Activated T-helper 2 cell treated with anti-CD3 and anti-CD28 coated beads, Interferon-gamma antibody, Interleukin-2, Interleukin-4, amounts not matched to agents 10 μg/mL and 5 μg/mL and 100 μg/mL, durations not matched to agents 14 hours and 24 hours and 36 hours (primary cell): ENCODE measurements around the gene PAPOLG. TPM values are rescaled to one million over a fixed set of nuclear protein-coding genes. Genes with fewer than 3 reads are reported as not detected.

Source experiments
- DNase-seq: peaks from one replicate; pipeline ENCODE4 v3.0.0; 2021; ENCODE audit warnings: low spot score
- H3K27ac Mint-ChIP-seq: one replicate; pipeline ENCODE4 v1.8.0; 2021; ENCODE audit warnings: mixed read lengths
- H3K27me3 Mint-ChIP-seq: one replicate; pipeline ENCODE4 v1.8.0; 2021; ENCODE audit warnings: low read depth, mixed read lengths
- H3K36me3 Mint-ChIP-seq: one replicate; pipeline ENCODE4 v1.8.0; 2021; ENCODE audit warnings: low read depth, mixed read lengths
- H3K4me1 Mint-ChIP-seq: one replicate; pipeline ENCODE4 v1.8.0; 2021; ENCODE audit warnings: low read depth, mixed read lengths
- H3K4me3 Mint-ChIP-seq: one replicate; pipeline ENCODE4 v1.8.0; 2021; ENCODE audit warnings: low read depth, mild to moderate bottlenecking, moderate library complexity, mixed read lengths
- H3K9me3 Mint-ChIP-seq: one replicate; pipeline ENCODE4 v1.8.0; 2021; ENCODE audit warnings: mixed read lengths
- intact Hi-C: fragments of 100-400 bp; cut with micrococcal nuclease; formaldehyde crosslinking; loops from one replicate; pipeline ENCODE4 v1.15.1; 2023
- total RNA-seq: library from RNA; stranded (reverse); gene quantifications from 2 replicates; pipeline ENCODE4 v1.2.3, GENCODE V29; 2022

Gene PAPOLG
- total RNA-seq, 1 donor from 2014 or later = 20.4 TPM

- no peak for DNase-seq
- peaks cover 10% of the 10 kb centered on the region for H3K27me3 Mint-ChIP-seq
- H3K36me3 Mint-ChIP-seq = no peaks in the 10 kb centered on the region
- peaks cover 7% of the 10 kb centered on the region for H3K4me1 Mint-ChIP-seq
- no peaks in the 10 kb centered on the region for H3K9me3 Mint-ChIP-seq
- H3K27ac Mint-ChIP-seq = no peak overlapping the region
- intact Hi-C loops = no loop called here
- H3K4me3 Mint-ChIP-seq = no peak overlapping the region
Measured at GRCh38 chr2:60741576-60741975, 14.5 kb upstream of the PAPOLG start.

- intact Hi-C loops = no loop called here
- H3K27ac Mint-ChIP-seq = no peak overlapping the region
- DNase-seq = no peak
- H3K4me3 Mint-ChIP-seq = no peak overlapping the region
- H3K9me3 Mint-ChIP-seq = no peaks in the 10 kb centered on the region
- no peaks in the 10 kb centered on the region for H3K36me3 Mint-ChIP-seq
- H3K4me1 Mint-ChIP-seq = peaks cover 7% of the 10 kb centered on the region
- H3K27me3 Mint-ChIP-seq = peaks cover 6% of the 10 kb centered on the region
Measured at GRCh38 chr2:60742419-60742818, 13.6 kb upstream of the PAPOLG start.

- Mint-ChIP-seq H3K27me3 (peaks cover 3% of the 10 kb centered on the region), H3K36me3 (no peaks in the 10 kb centered on the region), H3K27ac (no peak overlapping the region), H3K9me3 (no peaks in the 10 kb centered on the region), H3K4me1 (peaks cover 7% of the 10 kb centered on the region), H3K4me3 (no peak overlapping the region)
- intact Hi-C loops = no loop called here
- no peak for DNase-seq
Measured at GRCh38 chr2:60745330-60745729, 10.7 kb upstream of the PAPOLG start.

GRCh38 chr2:60745761-60746160 lies 10.3 kb upstream of the PAPOLG start:
- intact Hi-C loops = no loop called here
- DNase-seq = no peak
- no peak overlapping the region for H3K27ac Mint-ChIP-seq
- H3K9me3 Mint-ChIP-seq = no peaks in the 10 kb centered on the region
- H3K4me1 Mint-ChIP-seq = peaks cover 7% of the 10 kb centered on the region
- H3K4me3 Mint-ChIP-seq = no peak overlapping the region
- H3K27me3 Mint-ChIP-seq = peaks cover 3% of the 10 kb centered on the region
- H3K36me3 Mint-ChIP-seq = no peaks in the 10 kb centered on the region

- Mint-ChIP-seq H3K4me3 (no peak overlapping the region), H3K36me3 (no peaks in the 10 kb centered on the region)
Measured at GRCh38 chr2:60746318-60746717, 9.8 kb upstream of the PAPOLG start.

GRCh38 chr2:60759654-60760053 lies 3.6 kb downstream of the PAPOLG start:
- Mint-ChIP-seq H3K4me1 (peaks cover 31% of the 10 kb centered on the region), H3K36me3 (peaks cover 48% of the 10 kb centered on the region), H3K9me3 (no peaks in the 10 kb centered on the region), H3K27ac (no peak overlapping the region), H3K27me3 (no peaks in the 10 kb centered on the region), H3K4me3 (no peak overlapping the region)
- DNase-seq = no peak
- intact Hi-C loops = loop anchor here (5.0 kb wide), 1 partner anchor 58 kb away; no protein-coding TSS in a partner anchor

More at GRCh38 chr2:60746318-60746717, 9.8 kb upstream of the PAPOLG start:
- Mint-ChIP-seq H3K4me1 (peaks cover 7% of the 10 kb centered on the region), H3K9me3 (no peaks in the 10 kb centered on the region), H3K27me3 (peaks cover 3% of the 10 kb centered on the region), H3K27ac (no peak overlapping the region)
- no peak for DNase-seq
- intact Hi-C loops = no loop called here

- Mint-ChIP-seq H3K27ac (no peak overlapping the region), H3K4me1 (peaks cover 16% of the 10 kb centered on the region), H3K4me3 (no peak overlapping the region), H3K9me3 (no peaks in the 10 kb centered on the region), H3K27me3 (no peaks in the 10 kb centered on the region), H3K36me3 (peaks cover 71% of the 10 kb centered on the region)
- intact Hi-C loops = no loop called here
- no peak for DNase-seq
Measured at GRCh38 chr2:60764736-60765534, 8.9 kb downstream of the PAPOLG start.

GRCh38 chr2:60766283-60766682 lies 10.2 kb downstream of the PAPOLG start:
- Mint-ChIP-seq H3K27ac (no peak overlapping the region), H3K9me3 (no peaks in the 10 kb centered on the region), H3K4me3 (no peak overlapping the region), H3K27me3 (no peaks in the 10 kb centered on the region), H3K36me3 (peaks cover 68% of the 10 kb centered on the region), H3K4me1 (peaks cover 9% of the 10 kb centered on the region)
- intact Hi-C loops = no loop called here
- DNase-seq = no peak

GRCh38 chr2:60771508-60771907 lies 15.4 kb downstream of the PAPOLG start:
- H3K9me3 Mint-ChIP-seq = no peaks in the 10 kb centered on the region

GRCh38 chr2:60775048-60775639 lies 19.1 kb downstream of the PAPOLG start:
- no peak overlapping the region for H3K4me3 Mint-ChIP-seq
- H3K36me3 Mint-ChIP-seq = peaks cover 63% of the 10 kb centered on the region
- intact Hi-C loops = no loop called here
- no peaks in the 10 kb centered on the region for H3K4me1 Mint-ChIP-seq
- no peak for DNase-seq
- no peaks in the 10 kb centered on the region for H3K9me3 Mint-ChIP-seq
- H3K27me3 Mint-ChIP-seq = no peaks in the 10 kb centered on the region
- no peak overlapping the region for H3K27ac Mint-ChIP-seq

More at GRCh38 chr2:60771508-60771907, 15.4 kb downstream of the PAPOLG start:
- H3K36me3 Mint-ChIP-seq = peaks cover 60% of the 10 kb centered on the region
- no peaks in the 10 kb centered on the region for H3K27me3 Mint-ChIP-seq
- DNase-seq = no peak
- H3K4me3 Mint-ChIP-seq = no peak overlapping the region
- peaks cover 2% of the 10 kb centered on the region for H3K4me1 Mint-ChIP-seq
- intact Hi-C loops = no loop called here
- no peak overlapping the region for H3K27ac Mint-ChIP-seq

GRCh38 chr2:60778352-60778751 lies 22.3 kb downstream of the PAPOLG start:
- intact Hi-C loops = no loop called here
- Mint-ChIP-seq H3K36me3 (peaks cover 62% of the 10 kb centered on the region), H3K27ac (no peak overlapping the region), H3K4me3 (no peak overlapping the region), H3K9me3 (no peaks in the 10 kb centered on the region), H3K27me3 (no peaks in the 10 kb centered on the region), H3K4me1 (no peaks in the 10 kb centered on the region)
- no peak for DNase-seq

- H3K36me3 Mint-ChIP-seq = peaks cover 64% of the 10 kb centered on the region
- no peak for DNase-seq
- intact Hi-C loops = no loop called here
Measured at GRCh38 chr2:60779426-60779825, 23.4 kb downstream of the PAPOLG start.

GRCh38 chr2:60780721-60781120 lies 24.7 kb downstream of the PAPOLG start:
- Mint-ChIP-seq H3K27me3 (no peaks in the 10 kb centered on the region), H3K27ac (no peak overlapping the region), H3K9me3 (no peaks in the 10 kb centered on the region), H3K4me3 (no peak overlapping the region), H3K36me3 (peaks cover 63% of the 10 kb centered on the region), H3K4me1 (no peaks in the 10 kb centered on the region)
- intact Hi-C loops = no loop called here
- no peak for DNase-seq

More at GRCh38 chr2:60779426-60779825, 23.4 kb downstream of the PAPOLG start:
- Mint-ChIP-seq H3K27me3 (no peaks in the 10 kb centered on the region), H3K9me3 (no peaks in the 10 kb centered on the region), H3K4me3 (no peak overlapping the region), H3K27ac (no peak overlapping the region), H3K4me1 (no peaks in the 10 kb centered on the region)
